Measurements from ENCODE around the gene TTC19.
"Not testable (repeated sequence)": the region's sequence is repeated elsewhere in the genome, so short reads cannot be mapped to it uniquely, and the experiment has no call there.

TTC19 gene

GRCh38 chr17:15971882-15972281 is 27.7 kb upstream of the TTC19 start:
- Histone ChIP-seq H3K4me3 (ENCODE audit: low read depth, low read length) (no peak overlapping the region), H3K9me3 (no peaks in the 10 kb centered on the region), H3K36me3 (no peaks in the 10 kb centered on the region), H3K27me3 (no peaks in the 10 kb centered on the region), H3K4me1 (no peaks in the 10 kb centered on the region)
- no peak for TF ChIP-seq CTCF (IDR thresholded peaks at IDR 0.05; ENCODE audit: low read depth, low read length)
- DNase-seq: no peak

- H3K36me3 ChIP-seq: no peaks in the 10 kb centered on the region
- no peak for TF ChIP-seq CTCF (IDR thresholded peaks at IDR 0.05; ENCODE audit: low read depth, low read length)
- no peaks in the 10 kb centered on the region for H3K9me3 ChIP-seq
- DNase-seq: no peak
- no peaks in the 10 kb centered on the region for H3K4me1 ChIP-seq
- no peak overlapping the region for H3K4me3 ChIP-seq (ENCODE audit: low read depth, low read length)
- no peaks in the 10 kb centered on the region for H3K27me3 ChIP-seq
These were observed 27.1 kb upstream of the TTC19 start for GRCh38 chr17:15972497-15972951.

- DNase-seq: no peak
- H3K36me3 ChIP-seq: no peaks in the 10 kb centered on the region
- H3K4me1 ChIP-seq: no peaks in the 10 kb centered on the region
- H3K4me3 ChIP-seq (ENCODE audit: low read depth, low read length): no peak overlapping the region
- no peaks in the 10 kb centered on the region for H3K9me3 ChIP-seq
- TF ChIP-seq CTCF (IDR thresholded peaks at IDR 0.05; ENCODE audit: low read depth, low read length): no peak
- no peaks in the 10 kb centered on the region for H3K27me3 ChIP-seq
These were observed 26.6 kb upstream of the TTC19 start for GRCh38 chr17:15973016-15973415.

- Histone ChIP-seq H3K4me3 (ENCODE audit: low read depth, low read length) (no peak overlapping the region), H3K27me3 (no peaks in the 10 kb centered on the region), H3K36me3 (no peaks in the 10 kb centered on the region), H3K9me3 (no peaks in the 10 kb centered on the region), H3K4me1 (no peaks in the 10 kb centered on the region)
- DNase-seq: no peak
- TF ChIP-seq CTCF (IDR thresholded peaks at IDR 0.05; ENCODE audit: low read depth, low read length): no peak
These were observed 25.8 kb upstream of the TTC19 start for GRCh38 chr17:15973834-15974233.

- TF ChIP-seq CTCF (IDR thresholded peaks at IDR 0.05; ENCODE audit: low read depth, low read length): no peak
- Histone ChIP-seq H3K4me1 (no peaks in the 10 kb centered on the region), H3K4me3 (ENCODE audit: low read depth, low read length) (no peak overlapping the region), H3K9me3 (no peaks in the 10 kb centered on the region), H3K36me3 (no peaks in the 10 kb centered on the region), H3K27me3 (no peaks in the 10 kb centered on the region)
- DNase-seq: no peak
These were observed 21.7 kb upstream of the TTC19 start for GRCh38 chr17:15977894-15978293.

GRCh38 chr17:15978606-15979005 is 21.0 kb upstream of the TTC19 start:
- H3K36me3 ChIP-seq: no peaks in the 10 kb centered on the region
- TF ChIP-seq CTCF (IDR thresholded peaks at IDR 0.05; ENCODE audit: low read depth, low read length): no peak
- no peaks in the 10 kb centered on the region for H3K9me3 ChIP-seq
- no peaks in the 10 kb centered on the region for H3K4me1 ChIP-seq
- no peak for DNase-seq
- H3K27me3 ChIP-seq: no peaks in the 10 kb centered on the region
- H3K4me3 ChIP-seq (ENCODE audit: low read depth, low read length): no peak overlapping the region

- H3K9me3 ChIP-seq; H3K4me1 ChIP-seq; DNase-seq; H3K27me3 ChIP-seq; H3K36me3 ChIP-seq; H3K4me3 ChIP-seq (ENCODE audit: low read depth, low read length): not testable (repeated sequence)
These were observed 20.6 kb upstream of the TTC19 start for GRCh38 chr17:15979013-15979412.
